SK-N-SH treated with all-trans-retinoic acid at 6 μM for 48 hours (cell line): Measurements from ENCODE around the gene POLE.

ENCODE experiments used
- ATAC-seq: fragments of 200-7000 bp; cut with Tn5 transposase; 3 replicates; pipeline ENCODE4 v1.9.1; 2020; ENCODE audit warnings: mild to moderate bottlenecking, moderate library complexity
- ARNTL ChIP-seq: fragments of 450-650 bp; formaldehyde crosslinking; IDR thresholded peaks from 2 replicates; pipeline ENCODE4 v1.5.0; 2020; ENCODE audit warnings: low read depth, mild to moderate bottlenecking, moderate library complexity, borderline replicate concordance
- BACH2 ChIP-seq: fragments of 250-450 bp; sonication (Bioruptor Pico); IDR thresholded peaks from 2 replicates; pipeline ENCODE4 v1.9.0; 2021; ENCODE audit warnings: mild to moderate bottlenecking, borderline replicate concordance
- CSDC2 ChIP-seq: fragments of 250-450 bp; sonication (Bioruptor Pico); IDR thresholded peaks from 2 replicates; pipeline ENCODE4 v1.5.0; 2020; ENCODE audit warnings: mild to moderate bottlenecking, moderate library complexity
- CSRNP3 ChIP-seq: fragments of 250-450 bp; sonication (Bioruptor Pico); IDR thresholded peaks from 2 replicates; pipeline ENCODE4 v1.5.1; 2021; ENCODE audit warnings: mild to moderate bottlenecking, moderate library complexity
- GLIS3 ChIP-seq: fragments of 250-450 bp; sonication (Bioruptor Pico); IDR thresholded peaks from 2 replicates; pipeline ENCODE4 v1.5.0; 2020; ENCODE audit warnings: mild to moderate bottlenecking, moderate library complexity
- ISL1 ChIP-seq: fragments of 250-450 bp; sonication (Bioruptor Pico); IDR thresholded peaks from 2 replicates; pipeline ENCODE4 v2.1.2; 2022; ENCODE audit warnings: mild to moderate bottlenecking, moderate library complexity
- OSR1 ChIP-seq: fragments of 250-450 bp; sonication (Bioruptor Pico); IDR thresholded peaks from 2 replicates; pipeline ENCODE4 v1.8.0; 2022; ENCODE audit warnings: moderate library complexity, mild to moderate bottlenecking, inconsistent platforms
- POU6F1 ChIP-seq: fragments of 250-450 bp; sonication (Bioruptor Pico); IDR thresholded peaks from 2 replicates; pipeline ENCODE4 v1.8.0; 2021; ENCODE audit warnings: low read depth, mild to moderate bottlenecking, moderate library complexity, borderline replicate concordance
- PPARA ChIP-seq: fragments of 250-450 bp; sonication (Bioruptor Pico); IDR thresholded peaks from 2 replicates; pipeline ENCODE4 v1.5.0; 2020; ENCODE audit warnings: mild to moderate bottlenecking, borderline replicate concordance
- RARB ChIP-seq: fragments of 250-450 bp; sonication (Bioruptor Pico); IDR thresholded peaks from 2 replicates; pipeline ENCODE4 v1.8.0; 2021; ENCODE audit warnings: mild to moderate bottlenecking, moderate library complexity
- SNAI2 ChIP-seq: fragments of 250-450 bp; sonication (Bioruptor Pico); IDR thresholded peaks from 2 replicates; pipeline ENCODE4 v1.5.0; 2020; ENCODE audit warnings: mild to moderate bottlenecking, moderate library complexity
- TCF4 ChIP-seq: fragments of 250-450 bp; sonication (Bioruptor Pico); IDR thresholded peaks from 2 replicates; pipeline ENCODE4 v1.8.0; 2021; ENCODE audit warnings: mild to moderate bottlenecking, moderate library complexity, borderline replicate concordance
- TSHZ2 ChIP-seq: fragments of 250-450 bp; sonication (Bioruptor Pico); IDR thresholded peaks from 2 replicates; pipeline ENCODE4 v1.5.0; 2020; ENCODE audit warnings: mild to moderate bottlenecking, moderate library complexity
- ZC3H10 ChIP-seq: fragments of 250-450 bp; sonication (Bioruptor Pico); IDR thresholded peaks from 2 replicates; pipeline ENCODE4 v1.5.1; 2021; ENCODE audit warnings: mild to moderate bottlenecking, moderate library complexity
- ZFP3 ChIP-seq: fragments of 250-450 bp; sonication (Bioruptor Pico); IDR thresholded peaks from 2 replicates; pipeline ENCODE4 v1.5.0; 2020; ENCODE audit warnings: mild to moderate bottlenecking, moderate library complexity
- ZFP30 ChIP-seq: fragments of 450-650 bp; formaldehyde crosslinking; IDR thresholded peaks from 2 replicates; pipeline ENCODE4 v1.5.0; 2022; ENCODE audit warnings: mild to moderate bottlenecking, moderate library complexity
- ZNF565 ChIP-seq: fragments of 450-650 bp; formaldehyde crosslinking; conservative IDR thresholded peaks from 2 replicates; pipeline ENCODE4 v1.5.0; 2020; ENCODE audit warnings: low read depth, mild to moderate bottlenecking, moderate library complexity
- ZNF70 ChIP-seq: fragments of 450-650 bp; formaldehyde crosslinking; IDR thresholded peaks from 2 replicates; pipeline ENCODE4 v1.5.0; 2020; ENCODE audit warnings: mild to moderate bottlenecking, moderate library complexity
- ZNF8 ChIP-seq: fragments of 450-650 bp; formaldehyde crosslinking; IDR thresholded peaks from 2 replicates; pipeline ENCODE4 v1.5.0; 2020; ENCODE audit warnings: mild to moderate bottlenecking, moderate library complexity
- TF ChIP-seq, protein P1 (sequence below): fragments of 250-450 bp; sonication (Bioruptor Pico); IDR thresholded peaks from 2 replicates; pipeline ENCODE4 v1.5.1; 2020; ENCODE audit warnings: low read depth, mild to moderate bottlenecking, moderate library complexity
- TF ChIP-seq, protein P2 (sequence below): fragments of 250-450 bp; sonication (Bioruptor Pico); IDR thresholded peaks from 2 replicates; pipeline ENCODE4 v1.8.0; 2020; ENCODE audit warnings: mild to moderate bottlenecking, moderate library complexity, borderline replicate concordance

Gene POLE

DNA sequence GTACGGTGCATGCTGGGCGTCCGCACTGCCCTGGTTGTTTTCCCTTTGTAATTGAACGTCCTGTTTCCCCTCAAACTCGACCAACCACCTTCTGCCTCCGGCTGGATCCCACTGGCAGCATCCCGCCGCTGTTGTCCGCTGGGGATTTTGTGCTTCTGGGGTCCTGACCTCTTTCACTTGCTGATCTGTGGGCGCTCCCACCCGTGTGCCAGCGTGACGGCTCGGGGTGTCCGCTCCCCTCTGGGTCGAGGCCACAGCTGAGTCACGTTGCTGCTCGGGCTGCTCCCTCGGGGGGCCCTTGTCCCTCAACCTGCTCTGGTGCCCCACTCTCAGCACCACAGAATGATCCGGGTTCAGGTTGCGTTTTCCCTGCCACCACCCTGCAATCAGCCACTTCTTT lies 31.5 kb upstream of the POLE start:
- no peak for TF ChIP-seq GLIS3 (CRISPR knock-in tag)
- TF ChIP-seq, protein P1, sequence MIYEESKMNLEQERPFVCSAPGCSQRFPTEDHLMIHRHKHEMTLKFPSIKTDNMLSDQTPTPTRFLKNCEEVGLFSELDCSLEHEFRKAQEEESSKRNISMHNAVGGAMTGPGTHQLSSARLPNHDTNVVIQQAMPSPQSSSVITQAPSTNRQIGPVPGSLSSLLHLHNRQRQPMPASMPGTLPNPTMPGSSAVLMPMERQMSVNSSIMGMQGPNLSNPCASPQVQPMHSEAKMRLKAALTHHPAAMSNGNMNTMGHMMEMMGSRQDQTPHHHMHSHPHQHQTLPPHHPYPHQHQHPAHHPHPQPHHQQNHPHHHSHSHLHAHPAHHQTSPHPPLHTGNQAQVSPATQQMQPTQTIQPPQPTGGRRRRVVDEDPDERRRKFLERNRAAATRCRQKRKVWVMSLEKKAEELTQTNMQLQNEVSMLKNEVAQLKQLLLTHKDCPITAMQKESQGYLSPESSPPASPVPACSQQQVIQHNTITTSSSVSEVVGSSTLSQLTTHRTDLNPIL (CRISPR knock-in tag): no peak
- TF ChIP-seq ISL1: no peak
- no peak for TF ChIP-seq TSHZ2 (CRISPR knock-in tag)
- TF ChIP-seq ZFP3: no peak
- TF ChIP-seq ZC3H10 (CRISPR knock-in tag): no peak
- TF ChIP-seq, protein P2, sequence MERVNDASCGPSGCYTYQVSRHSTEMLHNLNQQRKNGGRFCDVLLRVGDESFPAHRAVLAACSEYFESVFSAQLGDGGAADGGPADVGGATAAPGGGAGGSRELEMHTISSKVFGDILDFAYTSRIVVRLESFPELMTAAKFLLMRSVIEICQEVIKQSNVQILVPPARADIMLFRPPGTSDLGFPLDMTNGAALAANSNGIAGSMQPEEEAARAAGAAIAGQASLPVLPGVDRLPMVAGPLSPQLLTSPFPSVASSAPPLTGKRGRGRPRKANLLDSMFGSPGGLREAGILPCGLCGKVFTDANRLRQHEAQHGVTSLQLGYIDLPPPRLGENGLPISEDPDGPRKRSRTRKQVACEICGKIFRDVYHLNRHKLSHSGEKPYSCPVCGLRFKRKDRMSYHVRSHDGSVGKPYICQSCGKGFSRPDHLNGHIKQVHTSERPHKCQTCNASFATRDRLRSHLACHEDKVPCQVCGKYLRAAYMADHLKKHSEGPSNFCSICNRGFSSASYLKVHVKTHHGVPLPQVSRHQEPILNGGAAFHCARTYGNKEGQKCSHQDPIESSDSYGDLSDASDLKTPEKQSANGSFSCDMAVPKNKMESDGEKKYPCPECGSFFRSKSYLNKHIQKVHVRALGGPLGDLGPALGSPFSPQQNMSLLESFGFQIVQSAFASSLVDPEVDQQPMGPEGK (CRISPR knock-in tag): no peak
- no peak for TF ChIP-seq ZNF70 (CRISPR knock-in tag)
- TF ChIP-seq SNAI2: no peak
- ATAC-seq: no peak

GRCh38 chr12:132717531-132718387 lies 30.6 kb upstream of the POLE start:
- no peak for TF ChIP-seq ZFP30 (CRISPR knock-in tag)
- no peak for TF ChIP-seq SNAI2
- TF ChIP-seq OSR1 (CRISPR knock-in tag): no peak
- TF ChIP-seq, protein P1 (CRISPR knock-in tag): no peak
- no peak for TF ChIP-seq CSRNP3 (CRISPR knock-in tag)
- TF ChIP-seq ZNF565: no peak
- no peak for TF ChIP-seq ARNTL (CRISPR knock-in tag)
- TF ChIP-seq, protein P2 (CRISPR knock-in tag): no peak
- TF ChIP-seq ZNF70 (CRISPR knock-in tag): no peak
- TF ChIP-seq TSHZ2 (CRISPR knock-in tag): no peak
- no peak for TF ChIP-seq RARB (CRISPR knock-in tag)
- TF ChIP-seq CSDC2 (CRISPR knock-in tag): no peak
- TF ChIP-seq GLIS3 (CRISPR knock-in tag): no peak
- no peak for TF ChIP-seq BACH2 (CRISPR knock-in tag)
- TF ChIP-seq ZNF8 (CRISPR knock-in tag): no peak
- no peak for TF ChIP-seq PPARA (CRISPR knock-in tag)
- TF ChIP-seq POU6F1 (CRISPR knock-in tag): no peak
- no peak for TF ChIP-seq TCF4 (CRISPR knock-in tag)
- TF ChIP-seq ZC3H10 (CRISPR knock-in tag): no peak
- no peak for ATAC-seq
